SIG-M5 treated with dmso at 0.1 percent for 504 hours (cell line): Measurements from ENCODE around the gene CELF4.

Experiments used
- DNase-seq: peaks from one replicate; lab custom pipeline; 2025; ENCODE audit not compliant: unreplicated experiment; lab: John Stamatoyannopoulos, UW

The CELF4 gene

GRCh38 chr18:37266290-37266689 is 299.3 kb downstream of the CELF4 start:
- DNase-seq, result no peak

- no peak for DNase-seq
Observed at GRCh38 chr18:37265382-37265781, 300.2 kb downstream of the CELF4 start.

- DNase-seq, result no peak
Observed at GRCh38 chr18:37264956-37265355, 300.6 kb downstream of the CELF4 start.

- DNase-seq, result no peak
Observed at GRCh38 chr18:37261988-37262387, 303.6 kb downstream of the CELF4 start.

- no peak for DNase-seq
Observed at GRCh38 chr18:37261246-37261840, 304.3 kb downstream of the CELF4 start.

- no peak for DNase-seq
Observed at GRCh38 chr18:37260367-37261093, 305.1 kb downstream of the CELF4 start.

GRCh38 chr18:37259711-37260110 is 305.9 kb downstream of the CELF4 start:
- DNase-seq, result no peak

GRCh38 chr18:37258819-37259218 is 306.8 kb downstream of the CELF4 start:
- DNase-seq, result no peak

GRCh38 chr18:37258131-37258530 is 307.5 kb downstream of the CELF4 start:
- DNase-seq, result no peak

- DNase-seq, result no peak
Observed at GRCh38 chr18:37254973-37255372, 310.6 kb downstream of the CELF4 start.

- no peak for DNase-seq
Observed at GRCh38 chr18:37254236-37254754, 311.3 kb downstream of the CELF4 start.

- no peak for DNase-seq
Observed at GRCh38 chr18:37253394-37254235, 312.0 kb downstream of the CELF4 start.

- DNase-seq, result no peak
Observed at GRCh38 chr18:37252854-37253393, 312.7 kb downstream of the CELF4 start.

GRCh38 chr18:37252342-37252741 is 313.3 kb downstream of the CELF4 start:
- no peak for DNase-seq

- no peak for DNase-seq
Observed at GRCh38 chr18:37251679-37252078, 313.9 kb downstream of the CELF4 start.

- DNase-seq, result no peak
Observed at GRCh38 chr18:37249895-37250618, 315.5 kb downstream of the CELF4 start.

GRCh38 chr18:37249171-37249886 is 316.3 kb downstream of the CELF4 start:
- no peak for DNase-seq

- DNase-seq, result no peak
Observed at GRCh38 chr18:37248281-37248680, 317.3 kb downstream of the CELF4 start.

- DNase-seq, result no peak
Observed at GRCh38 chr18:37247497-37248161, 318.0 kb downstream of the CELF4 start.
